ENCODE data around the gene VSIG8.
A peak's percentile ranks its signal among the peaks of the same experiment; 100 is the strongest.

Gene VSIG8

GRCh38 chr1:159880430-159880829, 18.0 kb upstream of the VSIG8 start:
- Histone ChIP-seq H2AFZ (ENCODE audit: low read length) (peak overlapping the region; percentile 12; the same call in 1 of the 2 replicates), H3F3A (ENCODE audit: insufficient read depth, low read length) (peaks cover 17% of the 10 kb centered on the region), H3K27me3 (replicated peaks; ENCODE audit: insufficient read depth, low read length) (no peaks in the 10 kb centered on the region), H3K9me3 (replicated peaks; ENCODE audit: insufficient read depth, low read length) (no peaks in the 10 kb centered on the region), H3K9me2 (replicated peaks; ENCODE audit: insufficient read depth, low read length) (no peaks in the 10 kb centered on the region), H3K4me2 (ENCODE audit: low read depth, low read length) (peak overlapping the region; percentile 46), H3K79me2 (ENCODE audit: low read length) (no peaks in the 10 kb centered on the region), H3K27ac (ENCODE audit: low read length) (peak overlapping the region; percentile 45), H3K4me3 (ENCODE audit: low read length) (peak overlapping the region; percentile 2; the same call in 1 of the 2 replicates), H3K36me3 (replicated peaks; ENCODE audit: insufficient read depth, low read length) (no peaks in the 10 kb centered on the region), H4K20me1 (ENCODE audit: insufficient read depth, low read length) (no peaks in the 10 kb centered on the region), H3K9ac (ENCODE audit: low read length) (no peak overlapping the region), H3K4me1 (ENCODE audit: low read length) (peaks cover 30% of the 10 kb centered on the region)
- TF ChIP-seq EZH2phosphoT487 (IDR thresholded peaks at IDR 0.05; ENCODE audit: low read length) (no peak), EZH2 (optimal IDR thresholded peaks at IDR 0.05; ENCODE audit: low read depth, low read length) (no peak)
- TF ChIP-seq, protein P1, sequence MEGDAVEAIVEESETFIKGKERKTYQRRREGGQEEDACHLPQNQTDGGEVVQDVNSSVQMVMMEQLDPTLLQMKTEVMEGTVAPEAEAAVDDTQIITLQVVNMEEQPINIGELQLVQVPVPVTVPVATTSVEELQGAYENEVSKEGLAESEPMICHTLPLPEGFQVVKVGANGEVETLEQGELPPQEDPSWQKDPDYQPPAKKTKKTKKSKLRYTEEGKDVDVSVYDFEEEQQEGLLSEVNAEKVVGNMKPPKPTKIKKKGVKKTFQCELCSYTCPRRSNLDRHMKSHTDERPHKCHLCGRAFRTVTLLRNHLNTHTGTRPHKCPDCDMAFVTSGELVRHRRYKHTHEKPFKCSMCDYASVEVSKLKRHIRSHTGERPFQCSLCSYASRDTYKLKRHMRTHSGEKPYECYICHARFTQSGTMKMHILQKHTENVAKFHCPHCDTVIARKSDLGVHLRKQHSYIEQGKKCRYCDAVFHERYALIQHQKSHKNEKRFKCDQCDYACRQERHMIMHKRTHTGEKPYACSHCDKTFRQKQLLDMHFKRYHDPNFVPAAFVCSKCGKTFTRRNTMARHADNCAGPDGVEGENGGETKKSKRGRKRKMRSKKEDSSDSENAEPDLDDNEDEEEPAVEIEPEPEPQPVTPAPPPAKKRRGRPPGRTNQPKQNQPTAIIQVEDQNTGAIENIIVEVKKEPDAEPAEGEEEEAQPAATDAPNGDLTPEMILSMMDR (IDR thresholded peaks at IDR 0.05; ENCODE audit: low read length), result no peak
- DNase-seq, result peak; percentile 67

- H3K36me3 ChIP-seq (replicated peaks; ENCODE audit: insufficient read depth, low read length), result no peaks in the 10 kb centered on the region
- H2AFZ ChIP-seq (ENCODE audit: low read length), result no peak overlapping the region
- H3K27ac ChIP-seq (ENCODE audit: low read length), result peak overlapping the region; percentile 45
- H3K4me3 ChIP-seq (ENCODE audit: low read length), result peak overlapping the region; percentile 2; the same call in 1 of the 2 replicates
- peak; percentile 61 for DNase-seq
- H3F3A ChIP-seq (ENCODE audit: insufficient read depth, low read length), result peaks cover 17% of the 10 kb centered on the region
- TF ChIP-seq EZH2phosphoT487 (IDR thresholded peaks at IDR 0.05; ENCODE audit: low read length), result no peak
- no peak for TF ChIP-seq EZH2 (optimal IDR thresholded peaks at IDR 0.05; ENCODE audit: low read depth, low read length)
- TF ChIP-seq, protein P1 (IDR thresholded peaks at IDR 0.05; ENCODE audit: low read length), result no peak
- H3K4me1 ChIP-seq (ENCODE audit: low read length), result peaks cover 30% of the 10 kb centered on the region
- H3K79me2 ChIP-seq (ENCODE audit: low read length), result no peaks in the 10 kb centered on the region
- H4K20me1 ChIP-seq (ENCODE audit: insufficient read depth, low read length), result no peaks in the 10 kb centered on the region
- peak overlapping the region; percentile 46 for H3K4me2 ChIP-seq (ENCODE audit: low read depth, low read length)
- no peaks in the 10 kb centered on the region for H3K27me3 ChIP-seq (replicated peaks; ENCODE audit: insufficient read depth, low read length)
- H3K9me3 ChIP-seq (replicated peaks; ENCODE audit: insufficient read depth, low read length), result no peaks in the 10 kb centered on the region
- H3K9ac ChIP-seq (ENCODE audit: low read length), result no peak overlapping the region
- no peaks in the 10 kb centered on the region for H3K9me2 ChIP-seq (replicated peaks; ENCODE audit: insufficient read depth, low read length)
These were observed 17.5 kb upstream of the VSIG8 start for GRCh38 chr1:159879977-159880376.

GRCh38 chr1:159879136-159879535, 16.7 kb upstream of the VSIG8 start:
- H3K9ac ChIP-seq (ENCODE audit: low read length), result no peak overlapping the region
- no peaks in the 10 kb centered on the region for H3K9me2 ChIP-seq (replicated peaks; ENCODE audit: insufficient read depth, low read length)
- peaks cover 17% of the 10 kb centered on the region for H3F3A ChIP-seq (ENCODE audit: insufficient read depth, low read length)
- no peak overlapping the region for H3K4me3 ChIP-seq (ENCODE audit: low read length)
- no peak for DNase-seq
- TF ChIP-seq EZH2 (optimal IDR thresholded peaks at IDR 0.05; ENCODE audit: low read depth, low read length) (no peak), EZH2phosphoT487 (IDR thresholded peaks at IDR 0.05; ENCODE audit: low read length) (no peak)
- TF ChIP-seq, protein P1 (IDR thresholded peaks at IDR 0.05; ENCODE audit: low read length), result no peak
- no peaks in the 10 kb centered on the region for H3K36me3 ChIP-seq (replicated peaks; ENCODE audit: insufficient read depth, low read length)
- H2AFZ ChIP-seq (ENCODE audit: low read length), result no peak overlapping the region
- H4K20me1 ChIP-seq (ENCODE audit: insufficient read depth, low read length), result no peaks in the 10 kb centered on the region
- no peaks in the 10 kb centered on the region for H3K9me3 ChIP-seq (replicated peaks; ENCODE audit: insufficient read depth, low read length)
- peaks cover 30% of the 10 kb centered on the region for H3K4me1 ChIP-seq (ENCODE audit: low read length)
- H3K4me2 ChIP-seq (ENCODE audit: low read depth, low read length), result no peak overlapping the region
- H3K27ac ChIP-seq (ENCODE audit: low read length), result no peak overlapping the region
- no peaks in the 10 kb centered on the region for H3K27me3 ChIP-seq (replicated peaks; ENCODE audit: insufficient read depth, low read length)
- H3K79me2 ChIP-seq (ENCODE audit: low read length), result no peaks in the 10 kb centered on the region

Measured in MM.1S (cell line).